HG03095 (cell line): ENCODE measurements around the gene BAX.
"Not testable (repeated sequence)": the region's sequence is repeated elsewhere in the genome, so short reads cannot be mapped to it uniquely, and the experiment has no call there.

ENCODE experiments used
- ATAC-seq: cut with Tn5 transposase; IDR thresholded peaks from one replicate; pipeline ENCODE4 v1.9.1; 2021; ENCODE audit warnings: moderate library complexity; ENCODE audit not compliant: unreplicated experiment

Gene BAX

GRCh38 chr19:48954595-48955307 is at the start of gene BAX:
Gene BAX (plus strand): TSS chr19:48954875. CDS start chr19:48954929, 54 bp downstream.
- peak; percentile 62 for ATAC-seq

GRCh38 chr19:48905664-48906063 is 49.0 kb upstream of the BAX start:
- no peak for ATAC-seq

GRCh38 chr19:48906324-48906723 is 48.4 kb upstream of the BAX start:
- ATAC-seq: no peak

GRCh38 chr19:48907671-48908070 is 47.0 kb upstream of the BAX start:
- no peak for ATAC-seq

GRCh38 chr19:48909424-48910077 is 45.1 kb upstream of the BAX start:
- not testable (repeated sequence) for ATAC-seq

GRCh38 chr19:48910803-48911202 is 43.9 kb upstream of the BAX start:
- ATAC-seq: no peak

GRCh38 chr19:48913114-48913889 is 41.4 kb upstream of the BAX start:
- ATAC-seq: no peak

GRCh38 chr19:48914181-48914580 is 40.5 kb upstream of the BAX start:
- ATAC-seq: no peak

GRCh38 chr19:48915757-48916156 is 38.9 kb upstream of the BAX start:
- no peak for ATAC-seq

- ATAC-seq: no peak
Measured at GRCh38 chr19:48918071-48918470, 36.6 kb upstream of the BAX start.

- ATAC-seq: no peak
Measured at GRCh38 chr19:48918801-48919247, 35.9 kb upstream of the BAX start.

GRCh38 chr19:48919271-48919670 is 35.4 kb upstream of the BAX start:
- not testable (repeated sequence) for ATAC-seq

GRCh38 chr19:48920949-48921348 is 33.7 kb upstream of the BAX start:
- no peak for ATAC-seq

GRCh38 chr19:48921721-48922500 is 32.8 kb upstream of the BAX start:
- no peak for ATAC-seq

- no peak for ATAC-seq
Measured at GRCh38 chr19:48922548-48923490, 31.9 kb upstream of the BAX start.

GRCh38 chr19:48925240-48925843 is 29.3 kb upstream of the BAX start:
- no peak for ATAC-seq

- ATAC-seq: not testable (repeated sequence)
Measured at GRCh38 chr19:48925890-48926289, 28.8 kb upstream of the BAX start.

GRCh38 chr19:48926909-48927308 is 27.8 kb upstream of the BAX start:
- no peak for ATAC-seq

GRCh38 chr19:48927692-48928091 is 27.0 kb upstream of the BAX start:
- ATAC-seq: not testable (repeated sequence)
